Measurements from ENCODE around the gene KNDC1.

The KNDC1 gene

DNA sequence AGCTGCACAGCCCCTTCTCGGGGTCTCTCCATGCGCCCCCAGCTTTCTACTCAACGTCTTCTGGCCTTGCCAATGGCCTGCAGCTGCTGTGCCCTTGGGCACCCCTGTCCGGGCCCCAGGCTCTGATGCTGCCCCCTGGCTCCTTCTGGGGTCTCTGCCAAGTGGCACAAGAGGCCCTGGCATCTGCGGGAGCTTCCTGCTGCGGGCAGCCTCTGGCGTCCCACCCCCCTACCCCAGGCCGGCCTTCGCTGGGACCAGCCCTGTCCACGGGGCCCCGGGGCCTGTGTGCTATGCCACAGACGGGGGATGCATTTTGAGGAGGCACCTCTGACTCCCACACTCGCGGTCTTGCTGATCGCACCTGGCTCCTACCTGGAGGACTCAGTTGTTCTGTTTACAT lies 80.0 kb downstream of the KNDC1 start:
- DNase-seq (ENCODE audit: low read depth, low spot score), result no peak

GRCh38 chr10:133241501-133242205 lies 81.6 kb downstream of the KNDC1 start:
- no peak for DNase-seq (ENCODE audit: low read depth, low spot score)

GRCh38 chr10:133242611-133243356 lies 82.8 kb downstream of the KNDC1 start:
- DNase-seq (ENCODE audit: low read depth, low spot score), result no peak

DNA sequence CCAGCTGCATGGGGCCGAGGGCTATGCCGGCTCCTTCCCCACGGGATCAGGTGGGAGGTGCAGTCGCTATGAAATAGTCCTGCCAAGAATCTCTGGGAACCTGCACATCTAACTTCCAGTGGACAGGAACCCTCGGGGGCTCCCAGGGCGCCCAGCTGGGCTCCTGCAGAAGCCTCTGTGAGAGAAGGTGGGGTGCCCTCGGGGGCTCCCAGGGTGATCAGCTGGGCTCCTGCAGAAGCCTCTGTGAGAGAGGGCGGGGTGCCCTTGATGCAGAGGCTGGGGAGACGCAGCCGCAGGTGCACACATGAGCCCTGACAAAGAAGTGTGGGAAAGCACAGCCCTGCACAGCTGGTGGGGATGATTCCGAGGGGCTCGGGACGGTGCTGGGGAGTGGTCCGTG lies 83.6 kb downstream of the KNDC1 start:
- no peak for DNase-seq (ENCODE audit: low read depth, low spot score)

- DNase-seq (ENCODE audit: low read depth, low spot score), result no peak
These were observed 85.6 kb downstream of the KNDC1 start for GRCh38 chr10:133245439-133246235.

DNA sequence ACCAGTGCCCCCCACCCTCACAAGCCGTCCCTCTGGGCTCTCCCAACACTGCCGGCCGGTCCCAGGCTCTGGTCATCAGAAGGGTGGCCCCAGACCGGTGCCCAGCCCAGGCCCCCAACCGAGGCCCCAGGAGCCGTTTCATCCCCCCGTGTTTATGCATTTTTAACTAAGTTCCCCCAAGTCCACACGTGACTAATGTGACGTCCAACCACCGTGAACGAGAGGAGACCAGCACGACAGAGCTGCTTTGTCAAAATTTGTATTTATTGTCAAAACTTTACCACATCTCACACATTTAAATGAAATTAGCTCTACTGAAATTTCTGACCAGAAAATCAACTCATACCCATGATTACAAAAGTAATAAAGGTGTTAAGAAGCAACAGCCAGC lies 86.2 kb downstream of the KNDC1 start:
- DNase-seq (ENCODE audit: low read depth, low spot score), result no peak

GRCh38 chr10:133247681-133248333 lies 87.8 kb downstream of the KNDC1 start:
- no peak for DNase-seq (ENCODE audit: low read depth, low spot score)

DNA sequence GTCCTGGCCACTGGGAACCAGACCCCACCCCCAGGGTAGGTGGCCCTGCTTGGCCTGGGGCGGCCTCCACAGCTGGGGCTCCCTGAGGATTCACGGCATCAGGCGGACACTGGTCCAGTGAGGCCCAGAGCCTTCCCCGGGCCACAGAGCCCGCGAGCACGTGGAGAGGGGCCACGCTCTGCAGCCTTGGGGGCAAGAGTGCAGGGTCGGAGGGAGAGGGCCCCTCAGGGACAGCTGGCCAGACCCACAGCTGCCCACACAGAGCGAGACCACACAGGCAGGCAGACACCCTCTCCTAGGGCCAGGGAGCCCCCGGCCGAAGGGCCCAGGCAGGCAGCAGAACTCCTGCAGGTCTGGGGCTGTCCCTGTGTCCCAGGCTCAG lies 88.3 kb downstream of the KNDC1 start:
- DNase-seq (ENCODE audit: low read depth, low spot score), result no peak

DNA sequence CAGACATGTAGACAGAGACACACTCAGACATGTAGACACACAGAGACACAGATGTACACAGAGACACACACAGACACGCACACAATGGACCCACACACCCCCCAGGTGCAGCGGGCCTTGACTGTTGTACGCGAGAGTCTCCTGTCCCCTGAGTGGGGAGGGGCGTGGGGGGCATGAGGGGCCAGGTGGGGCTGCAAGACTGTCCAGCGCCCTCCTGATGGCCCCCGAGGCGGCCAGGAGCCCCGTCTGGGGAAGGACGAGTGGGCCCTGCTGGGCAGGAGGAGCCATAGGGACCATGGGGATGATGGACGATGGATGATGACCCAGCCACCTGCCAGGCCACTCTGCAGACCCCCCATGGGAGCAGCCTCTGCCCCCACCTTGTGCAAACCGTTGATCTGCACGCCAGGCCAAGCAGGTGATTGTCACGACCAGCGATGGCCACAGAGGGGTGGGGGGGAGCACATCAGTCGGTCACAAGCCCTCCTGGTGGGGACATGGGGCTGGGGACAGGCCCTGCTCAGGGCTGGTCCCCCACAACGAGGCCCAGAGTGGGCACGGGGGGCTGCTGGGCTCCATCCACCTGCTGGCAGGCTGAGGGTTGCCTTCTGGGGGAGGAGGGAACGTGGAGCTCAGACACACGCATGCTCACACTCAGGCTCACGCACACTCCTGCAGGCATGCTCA lies 89.2 kb downstream of the KNDC1 start:
- DNase-seq (ENCODE audit: low read depth, low spot score), result no peak

DNA sequence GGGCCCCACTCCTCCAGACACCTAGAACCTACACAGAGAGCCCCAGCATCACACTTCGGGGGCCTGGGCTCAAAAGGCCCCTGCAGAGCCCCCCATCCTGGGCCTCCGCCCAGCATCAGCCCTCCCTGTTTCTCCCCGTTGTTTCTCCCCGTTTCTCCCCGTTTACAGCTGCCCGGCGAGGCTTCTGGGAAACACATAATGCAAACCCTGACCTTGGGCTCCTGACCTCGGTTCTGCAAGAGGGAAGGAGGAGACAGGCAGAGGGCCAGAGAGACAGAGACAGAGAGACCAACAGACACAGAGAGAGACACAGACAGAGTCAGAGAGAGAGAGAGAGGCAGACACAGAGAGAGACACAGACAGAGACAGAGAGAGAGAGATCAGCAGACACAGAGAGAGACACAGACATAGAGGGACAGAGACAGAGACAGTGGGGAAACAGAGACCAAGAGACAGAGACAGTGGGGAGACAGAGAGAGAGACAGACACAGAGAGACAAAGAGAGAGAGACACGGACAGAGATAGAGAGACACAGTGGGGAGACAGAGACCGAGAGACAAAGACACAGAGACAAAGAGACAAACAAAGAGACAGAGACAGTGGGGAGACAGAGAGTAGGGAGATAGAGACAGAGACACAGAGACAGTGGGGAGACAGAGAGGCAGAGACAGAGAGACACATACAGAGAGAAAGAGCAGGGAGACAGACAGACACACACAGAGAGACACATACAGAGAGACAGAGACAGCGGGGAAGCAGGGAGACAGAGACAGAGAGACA lies 90.1 kb downstream of the KNDC1 start:
- DNase-seq (ENCODE audit: low read depth, low spot score), result no peak

DNA sequence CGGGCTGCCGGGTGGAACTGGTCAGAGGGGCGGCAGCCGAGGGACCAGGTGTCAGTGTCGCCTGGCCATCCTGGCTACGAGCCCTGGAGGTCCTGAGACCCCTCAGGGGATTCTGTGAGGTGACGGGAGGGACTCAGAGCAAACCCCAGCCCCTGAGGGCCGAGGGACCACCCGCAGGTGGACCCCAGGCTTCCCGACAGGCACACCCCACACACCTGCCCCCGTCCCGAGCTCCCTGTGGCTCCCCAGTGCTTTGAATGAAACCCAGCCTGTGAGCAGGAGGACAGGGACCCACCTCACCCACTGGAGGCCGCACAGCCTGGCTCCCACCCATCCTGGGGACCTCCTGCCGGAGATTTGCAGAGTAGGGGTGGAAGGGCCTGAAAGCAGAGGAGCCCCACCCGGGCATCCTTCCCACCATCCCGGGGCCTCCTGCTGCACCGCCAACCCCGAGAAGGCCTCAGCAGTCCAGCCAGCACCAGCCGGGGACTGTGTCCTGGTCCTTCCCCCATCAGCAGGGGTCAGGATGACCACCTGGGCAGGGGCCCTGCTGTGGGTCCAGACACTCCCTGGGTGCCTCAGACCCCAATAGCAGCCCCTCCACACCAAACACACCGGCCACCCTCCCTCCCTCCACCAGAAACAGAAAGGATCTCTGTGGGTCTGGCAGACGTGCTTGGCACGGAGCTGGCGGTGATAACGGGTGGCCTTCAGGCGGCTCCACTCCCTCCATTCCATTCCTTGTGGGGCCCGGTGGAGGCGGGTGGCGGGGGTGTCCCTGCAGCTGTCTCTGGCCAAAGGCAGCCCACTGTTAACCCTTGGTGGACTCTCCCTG lies 91.6 kb downstream of the KNDC1 start:
- no peak for DNase-seq (ENCODE audit: low read depth, low spot score)

- no peak for DNase-seq (ENCODE audit: low read depth, low spot score)
These were observed 92.2 kb downstream of the KNDC1 start for GRCh38 chr10:133252223-133252552.

DNA sequence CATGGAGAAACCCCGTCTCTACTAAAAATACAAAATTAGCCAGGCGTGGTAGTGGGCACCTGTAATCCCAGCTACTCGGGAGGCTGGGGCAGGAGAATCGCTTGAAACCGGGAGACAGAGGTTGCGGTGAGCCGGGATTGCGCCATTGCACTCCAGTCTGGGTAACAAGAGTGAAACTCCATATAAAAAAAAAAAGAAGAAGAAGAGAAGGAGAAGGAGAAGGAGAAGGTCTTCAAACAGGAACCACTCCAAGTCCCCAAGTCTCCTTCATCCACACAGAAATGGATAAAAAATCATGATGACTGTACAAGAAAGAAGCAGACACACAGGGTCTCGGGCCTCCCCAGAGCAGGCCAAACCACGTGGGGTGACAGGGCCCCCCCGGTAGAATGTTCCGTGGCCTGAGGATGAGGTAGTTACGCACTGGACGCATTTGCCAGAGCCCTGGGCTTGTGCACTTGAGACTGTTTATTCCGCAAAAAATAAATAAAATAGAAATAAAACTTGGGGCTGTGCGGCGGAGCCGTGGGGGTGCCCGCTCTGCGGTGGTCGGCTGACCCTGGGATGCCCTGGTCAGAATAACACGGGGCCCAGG lies 93.4 kb downstream of the KNDC1 start:
- DNase-seq (ENCODE audit: low read depth, low spot score), result no peak

DNA sequence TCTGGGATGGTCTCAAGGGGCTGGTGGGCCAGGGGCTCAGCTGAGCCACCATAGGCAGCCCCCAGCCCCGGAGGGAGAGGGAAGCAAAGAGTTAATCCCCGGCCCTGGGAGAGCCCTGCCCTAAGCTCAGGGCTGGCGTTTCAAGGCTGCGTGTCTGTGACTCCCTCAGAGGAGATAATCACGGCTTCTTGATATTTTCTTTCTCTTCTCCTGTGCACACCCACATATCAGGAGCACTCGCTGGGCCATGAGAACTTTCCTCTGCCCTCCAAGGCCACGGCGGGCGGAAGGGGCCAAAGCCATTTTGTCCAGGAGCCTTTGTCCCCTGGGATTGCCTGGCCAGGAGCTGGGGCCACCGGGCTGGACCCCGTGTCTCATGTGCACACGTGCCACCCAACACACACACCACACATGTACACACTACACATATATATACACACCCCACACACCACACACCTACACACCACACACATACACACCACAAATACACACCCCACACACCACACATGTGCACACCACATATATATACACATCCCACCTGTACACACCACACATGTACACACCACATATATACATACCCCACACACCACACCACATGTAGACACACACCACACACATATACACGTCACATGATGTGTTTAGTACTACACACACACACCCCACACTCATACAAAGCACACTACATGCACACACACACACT lies 94.6 kb downstream of the KNDC1 start:
- no peak for DNase-seq (ENCODE audit: low read depth, low spot score)

DNA sequence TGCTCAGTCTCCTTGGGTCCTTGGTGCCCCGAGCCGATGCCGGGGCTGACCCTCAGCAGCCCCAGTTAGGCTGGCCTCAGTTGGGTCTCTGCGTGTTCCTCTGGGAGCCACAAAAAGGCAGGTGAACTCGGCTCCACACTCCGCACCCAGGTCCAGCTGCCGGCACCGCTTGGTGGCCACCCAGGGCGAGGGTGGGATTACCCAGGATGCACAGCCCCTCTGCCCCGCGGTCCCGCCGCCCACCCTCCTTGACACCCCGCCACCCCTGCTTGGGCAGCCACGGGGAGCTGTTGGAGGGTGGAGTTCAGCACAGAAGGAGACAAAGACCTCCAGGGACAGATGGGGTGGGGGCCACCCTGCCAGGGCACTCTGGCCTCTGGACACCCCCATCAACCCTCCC lies 95.3 kb downstream of the KNDC1 start:
- DNase-seq (ENCODE audit: low read depth, low spot score), result no peak

- DNase-seq (ENCODE audit: low read depth, low spot score), result no peak
These were observed 97.6 kb downstream of the KNDC1 start for GRCh38 chr10:133257489-133258065.

- no peak for DNase-seq (ENCODE audit: low read depth, low spot score)
These were observed 98.2 kb downstream of the KNDC1 start for GRCh38 chr10:133258066-133258817.
